ENCODE measurements around the gene ACOD1. TPM values are rescaled to one million over a fixed set of nuclear protein-coding genes. Genes with fewer than 3 reads are reported as not detected.

Gene ACOD1
- polyA plus RNA-seq, 1 donor: not detected

DNA sequence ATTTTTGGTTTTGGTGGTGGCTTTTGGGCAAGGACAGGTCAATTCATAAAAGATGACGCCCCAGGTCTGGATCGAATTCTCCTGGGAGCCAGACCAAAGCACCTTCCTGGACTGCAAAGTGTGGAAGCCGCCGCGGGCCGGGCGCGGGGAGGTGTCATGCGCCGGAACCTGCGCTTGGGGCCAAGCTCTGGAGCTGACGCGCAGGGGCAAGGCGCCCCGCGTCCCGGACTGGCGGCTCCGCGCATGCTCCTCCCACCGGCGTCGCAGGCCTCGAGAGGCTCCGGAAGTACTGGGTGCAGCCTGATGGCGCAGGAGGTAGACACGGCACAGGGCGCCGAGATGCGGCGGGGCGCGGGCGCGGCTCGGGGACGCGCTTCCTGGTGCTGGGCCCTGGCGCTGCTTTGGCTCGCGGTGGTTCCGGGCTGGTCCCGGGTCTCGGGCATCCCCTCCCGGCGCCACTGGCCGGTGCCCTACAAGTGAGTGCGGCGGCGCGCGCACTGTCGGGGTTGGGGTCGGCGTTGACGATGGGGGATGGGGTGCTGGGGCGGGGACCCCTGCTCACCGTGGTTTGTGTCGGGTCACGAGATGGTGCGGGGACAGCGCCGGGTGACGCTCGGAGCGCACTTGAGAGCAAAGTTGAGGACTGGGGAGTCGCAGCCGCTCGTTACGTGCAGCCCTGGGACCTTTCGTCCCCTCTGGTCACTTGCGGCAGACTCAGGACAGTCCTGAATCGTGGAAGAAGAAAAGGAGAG is 43.7 kb downstream of the ACOD1 start, which contains the start of gene CLN5:
Gene CLN5 (plus strand): TSS at position 286 of the 752 bp plus-strand sequence. CDS start 18 bp downstream, at position 304.
- peak; percentile 63 for DNase-seq (ENCODE audit: low read depth)

DNA sequence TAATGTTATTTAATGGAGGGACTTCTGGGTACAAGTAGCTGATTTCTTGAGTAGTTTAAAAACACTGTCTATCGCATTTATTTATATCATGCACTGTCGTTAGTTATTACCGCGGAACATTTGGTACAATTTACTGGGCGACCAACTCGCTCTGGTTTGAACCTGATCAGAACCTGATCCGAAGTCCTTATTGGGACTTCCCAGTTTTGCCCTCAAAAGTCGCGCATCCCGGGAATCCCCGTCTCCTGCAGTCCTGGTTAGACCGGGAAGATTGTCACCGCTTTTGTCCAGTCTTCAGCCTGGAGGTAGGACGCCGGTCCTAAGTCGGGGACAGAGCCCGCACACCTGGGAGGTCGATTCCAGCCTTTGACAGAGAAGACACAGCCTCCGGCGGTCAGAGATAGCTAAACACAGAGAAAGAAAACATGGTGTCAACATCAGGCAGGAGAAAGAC is 44.3 kb downstream of the ACOD1 start:
- no peak for DNase-seq (ENCODE audit: low read depth)

DNA sequence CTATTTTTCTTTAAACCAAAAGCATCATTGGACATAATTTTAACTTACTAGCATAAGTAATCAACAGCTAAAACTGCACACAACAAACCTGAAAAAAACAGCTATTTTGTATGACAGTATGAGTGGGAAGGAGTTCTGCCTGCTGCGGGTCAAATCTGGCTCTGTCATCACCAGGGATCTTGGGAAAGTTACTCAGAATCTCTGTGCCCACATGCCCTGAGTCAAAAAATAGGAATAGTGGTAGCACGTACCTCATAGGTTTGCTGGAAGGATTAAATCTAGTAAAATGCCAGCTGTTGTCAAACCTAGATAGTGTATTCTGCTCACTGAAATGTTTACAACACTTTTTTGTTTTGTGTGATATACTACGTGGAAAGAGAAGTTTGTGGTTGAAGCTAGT is 44.7 kb downstream of the ACOD1 start:
- no peak for DNase-seq (ENCODE audit: low read depth)

DNA sequence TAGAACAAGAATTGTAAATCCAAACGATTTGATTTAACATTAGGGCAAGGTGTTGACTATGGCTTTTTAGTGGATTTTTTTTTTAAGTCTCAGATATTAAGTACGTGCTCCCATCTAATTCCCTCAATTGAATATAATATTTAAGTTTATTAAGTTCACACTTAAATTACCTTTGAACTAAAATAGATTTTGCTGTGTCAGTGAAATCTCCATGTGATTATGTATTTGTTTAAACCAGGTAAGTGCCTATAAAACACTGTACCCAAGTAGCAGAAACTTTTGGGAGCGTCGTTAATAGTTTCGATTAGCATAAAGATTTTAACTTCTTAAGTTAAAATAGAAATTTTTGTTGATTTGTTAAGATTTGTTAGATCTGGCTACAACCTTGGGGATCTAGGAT is 45.2 kb downstream of the ACOD1 start:
- DNase-seq (ENCODE audit: low read depth): no peak

DNA sequence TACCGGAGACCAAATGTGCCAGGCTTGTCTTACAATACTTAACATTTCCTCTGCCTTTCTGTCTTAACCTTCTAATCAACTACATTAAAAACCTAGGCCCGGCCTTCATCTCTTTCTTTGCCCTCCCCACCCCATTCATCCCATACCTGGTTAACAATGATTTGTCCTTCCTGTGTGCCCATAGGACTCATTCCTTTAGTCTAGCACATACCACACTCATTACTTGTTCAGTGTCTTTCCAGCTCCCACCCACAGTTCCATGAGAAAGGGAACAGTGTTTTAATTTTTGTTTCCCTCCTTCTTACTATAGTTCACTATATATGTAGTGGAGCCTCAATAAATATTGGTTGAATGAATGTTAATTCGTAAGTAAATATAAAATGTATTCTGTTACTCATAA is 46.0 kb downstream of the ACOD1 start:
- no peak for DNase-seq (ENCODE audit: low read depth)

DNA sequence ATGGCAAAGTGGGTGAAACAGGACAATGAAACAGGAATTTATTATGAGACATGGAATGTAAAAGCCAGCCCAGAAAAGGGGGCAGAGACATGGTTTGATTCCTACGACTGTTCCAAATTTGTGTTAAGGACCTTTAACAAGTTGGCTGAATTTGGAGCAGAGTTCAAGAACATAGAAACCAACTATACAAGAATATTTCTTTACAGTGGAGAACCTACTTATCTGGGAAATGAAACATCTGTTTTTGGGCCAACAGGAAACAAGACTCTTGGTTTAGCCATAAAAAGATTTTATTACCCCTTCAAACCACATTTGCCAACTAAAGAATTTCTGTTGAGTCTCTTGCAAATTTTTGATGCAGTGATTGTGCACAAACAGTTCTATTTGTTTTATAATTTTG is 52.2 kb downstream of the ACOD1 start:
- DNase-seq (ENCODE audit: low read depth): no peak

DNA sequence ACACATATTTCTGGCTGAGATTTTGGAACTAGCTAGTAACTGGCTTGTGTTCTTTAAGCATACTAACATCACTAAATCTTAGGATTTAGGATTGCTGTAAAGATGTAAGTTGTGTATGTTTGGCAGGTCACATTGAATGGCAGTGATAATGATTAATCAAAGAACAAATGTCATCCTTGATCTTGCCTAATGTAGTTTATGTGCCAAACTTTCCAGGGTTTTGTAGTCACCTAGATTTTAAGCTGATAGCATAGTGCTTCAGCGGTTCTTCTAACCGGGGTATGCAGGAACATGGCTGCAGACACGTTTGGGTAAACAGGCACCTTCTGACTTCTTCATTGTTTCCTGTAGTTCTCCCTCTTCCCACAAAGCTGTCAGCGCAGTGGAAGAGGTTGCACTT is 53.2 kb downstream of the ACOD1 start:
- DNase-seq (ENCODE audit: low read depth): no peak

DNA sequence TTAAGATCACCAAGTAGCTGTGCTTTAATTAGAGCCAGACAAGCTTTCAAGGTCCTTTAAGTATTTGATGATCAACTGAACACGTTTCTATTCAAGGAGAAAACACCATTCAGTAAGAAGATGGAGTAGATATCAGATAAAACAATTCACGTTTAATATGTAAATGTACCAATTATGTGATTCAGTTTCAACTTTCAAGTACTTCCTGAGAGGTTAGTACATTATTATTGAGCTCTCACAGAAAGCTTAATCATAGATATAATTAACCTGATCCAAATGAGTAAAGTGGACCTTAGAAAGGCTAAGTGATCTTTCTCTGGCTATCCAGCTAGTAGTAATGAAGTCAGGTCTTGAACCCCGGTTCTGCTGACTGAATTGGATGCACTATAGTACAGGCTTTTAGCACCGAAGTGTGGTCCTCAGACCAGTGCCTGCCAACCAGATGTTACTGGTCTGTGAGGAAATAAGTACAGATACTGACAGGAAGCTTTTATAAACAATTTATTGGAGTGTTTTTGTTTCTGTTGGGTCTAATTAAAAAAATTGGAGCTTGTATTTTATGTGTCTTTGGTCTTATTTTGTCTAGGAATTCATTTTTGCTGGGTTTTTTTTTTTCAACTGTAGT is 53.8 kb downstream of the ACOD1 start:
- no peak for DNase-seq (ENCODE audit: low read depth)

DNA sequence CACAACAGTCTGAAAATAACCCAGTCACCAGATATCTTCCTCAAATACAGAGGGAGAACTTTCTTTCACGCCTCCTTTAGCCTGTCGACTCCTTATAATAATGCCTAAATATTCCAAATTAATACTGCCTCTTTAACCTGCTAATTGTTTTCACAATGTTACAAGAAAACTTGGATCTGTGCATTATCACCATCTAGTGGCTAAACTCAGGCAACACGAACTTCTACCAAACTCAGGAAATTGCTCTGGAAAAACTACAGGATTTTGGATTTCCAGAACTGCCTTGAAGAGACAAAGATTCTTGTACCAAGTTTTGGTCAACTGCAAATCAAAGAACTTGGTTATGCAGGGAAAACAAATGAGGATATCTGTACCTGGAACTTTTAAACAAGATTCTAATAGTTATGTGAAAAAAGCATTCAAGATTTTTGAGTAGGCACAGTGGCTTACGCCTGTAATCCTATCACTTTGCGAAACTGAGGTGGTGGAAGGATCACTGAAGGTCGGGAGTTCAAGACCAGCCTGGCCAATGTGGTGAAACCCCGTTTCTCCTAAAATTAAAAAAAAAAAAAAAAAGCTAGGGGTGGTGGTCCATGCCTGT is 54.4 kb downstream of the ACOD1 start:
- DNase-seq (ENCODE audit: low read depth): no peak

Other genes with a start within 250 kb of the ACOD1 start
- gene KCTD12, start 62.1 kb upstream of the ACOD1 start, polyA plus RNA-seq (ENCODE audit: insufficient read length): 155 TPM
- 15.0 TPM for gene CLN5, start 43.6 kb downstream of the ACOD1 start, polyA plus RNA-seq (ENCODE audit: insufficient read length)
- 36.6 TPM for gene FBXL3, start 78.6 kb downstream of the ACOD1 start, polyA plus RNA-seq (ENCODE audit: insufficient read length)